Measurements from ENCODE around the gene ZC3H4.

- TF ChIP-seq CTCF (IDR thresholded peaks at IDR 0.05) (no peak), POLR2A (IDR thresholded peaks at IDR 0.05) (no peak)
Measured at GRCh38 chr19:47074621-47075020, 39.0 kb downstream of the ZC3H4 start.

Data from adrenal gland (tissue), 5 donors.